Upper lobe of right lung (tissue), 1 donor: ENCODE measurements around the gene SPATA46. TPM values are rescaled to one million over a fixed set of nuclear protein-coding genes. Genes with fewer than 3 reads are reported as not detected.

ENCODE experiments used
- ATAC-seq: fragments of 200-7000 bp; cut with Tn5 transposase; one replicate; pipeline ENCODE4 v1.9.1; 2020; ENCODE audit warnings: mild to moderate bottlenecking, moderate library complexity
- DNase-seq: peaks from one replicate; pipeline ENCODE4 v3.0.0-alpha.2; 2020
- H3K27ac ChIP-seq: fragments of 200-600 bp; one replicate; pipeline ENCODE4 v1.8.0; 2022
- H3K27me3 ChIP-seq: fragments of 200-600 bp; one replicate; pipeline ENCODE4 v1.8.0; 2022; ENCODE audit warnings: mild to moderate bottlenecking
- H3K36me3 ChIP-seq: fragments of 200-600 bp; one replicate; pipeline ENCODE4 v1.8.0; 2022
- H3K4me1 ChIP-seq: fragments of 200-600 bp; one replicate; pipeline ENCODE4 v1.8.0; 2022
- H3K4me3 ChIP-seq: fragments of 200-600 bp; one replicate; pipeline ENCODE4 v1.8.0; 2022; ENCODE audit warnings: mild to moderate bottlenecking
- H3K9me3 ChIP-seq: fragments of 200-600 bp; one replicate; pipeline ENCODE4 v1.8.0; 2022
- intact Hi-C: fragments of 100-400 bp; cut with DNase I; formaldehyde crosslinking; loops from one replicate; pipeline ENCODE4 v1.11.0; 2022
- total RNA-seq: library from RNA; stranded (reverse); fragmentation: NEBNext Ultra II Directional; extraction: Animal tissue kit (Norgen Biotek cat#: 25700); gene quantifications from one replicate; pipeline ENCODE4 v1.2.1, GENCODE V29; 2021
- TF ChIP-seq, protein P1 (sequence below): fragments of 200-600 bp; IDR thresholded peaks from one replicate; pipeline ENCODE4 v1.8.0; 2022; ENCODE audit warnings: antibody characterized with exemption
- donor health status: DM: no; HTN: yes; CAD: no; lungs with severe emphysema.

SPATA46 gene
- total RNA-seq, 1 donor from 2014 or later, result not detected

DNA sequence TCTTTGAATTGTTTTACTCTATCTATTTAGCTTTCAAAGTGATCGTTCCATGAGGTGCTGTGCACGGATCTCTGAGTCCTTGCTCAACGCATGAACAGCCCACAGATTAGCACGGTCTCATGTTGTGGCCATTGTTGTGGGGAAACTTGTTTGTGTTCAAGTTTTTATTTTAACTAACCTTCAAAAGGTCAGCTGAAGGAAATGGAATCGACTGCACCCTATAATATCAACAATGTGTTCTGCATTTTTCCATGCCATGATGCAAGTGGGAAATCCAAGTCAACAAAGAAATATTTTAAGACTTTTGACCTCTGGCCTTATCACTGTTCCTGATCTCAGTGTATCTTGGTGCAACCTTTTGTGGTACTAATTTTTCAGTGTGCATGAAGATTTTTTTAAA is 29.1 kb upstream of the SPATA46 start:
- H3K4me3 ChIP-seq, result no peak overlapping the region
- no peaks in the 10 kb centered on the region for H3K36me3 ChIP-seq
- no peaks in the 10 kb centered on the region for H3K9me3 ChIP-seq
- intact Hi-C loops, result no loop called here
- DNase-seq (no peak), ATAC-seq (no peak)
- H3K27me3 ChIP-seq, result no peaks in the 10 kb centered on the region
- TF ChIP-seq, protein P1, sequence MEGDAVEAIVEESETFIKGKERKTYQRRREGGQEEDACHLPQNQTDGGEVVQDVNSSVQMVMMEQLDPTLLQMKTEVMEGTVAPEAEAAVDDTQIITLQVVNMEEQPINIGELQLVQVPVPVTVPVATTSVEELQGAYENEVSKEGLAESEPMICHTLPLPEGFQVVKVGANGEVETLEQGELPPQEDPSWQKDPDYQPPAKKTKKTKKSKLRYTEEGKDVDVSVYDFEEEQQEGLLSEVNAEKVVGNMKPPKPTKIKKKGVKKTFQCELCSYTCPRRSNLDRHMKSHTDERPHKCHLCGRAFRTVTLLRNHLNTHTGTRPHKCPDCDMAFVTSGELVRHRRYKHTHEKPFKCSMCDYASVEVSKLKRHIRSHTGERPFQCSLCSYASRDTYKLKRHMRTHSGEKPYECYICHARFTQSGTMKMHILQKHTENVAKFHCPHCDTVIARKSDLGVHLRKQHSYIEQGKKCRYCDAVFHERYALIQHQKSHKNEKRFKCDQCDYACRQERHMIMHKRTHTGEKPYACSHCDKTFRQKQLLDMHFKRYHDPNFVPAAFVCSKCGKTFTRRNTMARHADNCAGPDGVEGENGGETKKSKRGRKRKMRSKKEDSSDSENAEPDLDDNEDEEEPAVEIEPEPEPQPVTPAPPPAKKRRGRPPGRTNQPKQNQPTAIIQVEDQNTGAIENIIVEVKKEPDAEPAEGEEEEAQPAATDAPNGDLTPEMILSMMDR, result no peak
- H3K4me1 ChIP-seq, result no peaks in the 10 kb centered on the region
- H3K27ac ChIP-seq, result no peak overlapping the region

DNA sequence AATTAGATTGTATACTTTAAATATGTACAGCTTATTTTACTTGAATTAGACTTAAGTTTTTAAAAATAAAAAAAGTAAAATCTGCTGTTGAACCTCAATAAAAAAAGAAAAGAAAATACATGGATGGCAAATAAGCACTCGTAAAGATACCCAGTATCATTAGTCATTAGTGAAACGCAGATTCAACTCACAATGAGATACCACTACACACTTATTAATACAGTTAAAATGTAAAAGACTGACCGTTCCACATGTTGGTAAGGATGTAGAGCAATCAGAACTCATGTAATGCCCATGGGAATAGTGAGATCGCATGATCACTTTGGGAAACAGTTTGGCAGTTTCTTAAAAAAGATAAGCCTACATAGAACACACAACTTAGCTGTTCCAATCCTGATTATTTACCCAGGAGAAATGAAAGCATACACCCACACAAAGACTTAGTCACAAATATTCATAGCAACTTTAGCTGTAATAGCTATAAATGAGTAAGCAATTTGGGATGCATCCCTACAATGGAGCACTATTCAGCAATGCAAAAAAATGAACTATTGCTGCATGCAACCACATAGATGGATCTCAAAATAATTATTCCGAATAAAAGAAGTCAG is 28.0 kb upstream of the SPATA46 start:
- Histone ChIP-seq H3K9me3 (no peaks in the 10 kb centered on the region), H3K27me3 (no peaks in the 10 kb centered on the region), H3K4me3 (no peak overlapping the region), H3K27ac (no peak overlapping the region), H3K4me1 (no peaks in the 10 kb centered on the region), H3K36me3 (no peaks in the 10 kb centered on the region)
- intact Hi-C loops, result no loop called here
- ATAC-seq, result no peak
- TF ChIP-seq, protein P1, result no peak
- no peak for DNase-seq

DNA sequence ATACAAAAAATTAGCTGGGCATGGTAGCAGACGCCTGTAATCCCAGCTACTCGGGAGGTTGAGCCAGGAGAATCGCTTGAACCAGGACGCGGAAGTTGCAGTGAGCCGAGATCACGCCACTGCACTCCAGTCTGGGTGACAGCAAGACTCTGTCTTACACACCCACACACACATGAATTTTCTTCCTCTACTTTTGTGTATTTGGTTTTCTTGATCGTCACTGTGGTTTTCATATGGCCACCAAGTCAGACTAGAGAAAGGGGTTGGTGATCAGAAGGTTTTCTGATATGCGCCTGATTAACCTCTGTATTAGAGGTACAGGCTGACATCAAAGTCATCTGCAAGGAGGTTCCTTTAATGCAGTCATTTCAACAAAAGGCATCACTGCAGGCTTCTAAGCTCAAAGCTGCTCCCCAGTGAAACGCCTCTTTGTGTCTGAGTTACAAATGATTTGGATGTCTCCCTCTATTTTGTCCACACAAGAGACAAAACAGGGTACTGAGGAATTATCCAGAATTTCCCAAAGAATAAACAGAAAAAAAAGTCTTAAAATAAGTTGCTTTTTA is 24.2 kb upstream of the SPATA46 start:
- Histone ChIP-seq H3K36me3 (no peaks in the 10 kb centered on the region), H3K4me3 (no peak overlapping the region), H3K27ac (no peak overlapping the region), H3K27me3 (no peaks in the 10 kb centered on the region), H3K9me3 (no peaks in the 10 kb centered on the region), H3K4me1 (no peaks in the 10 kb centered on the region)
- ATAC-seq (no peak), DNase-seq (no peak)
- TF ChIP-seq, protein P1, result no peak
- intact Hi-C loops, result no loop called here

DNA sequence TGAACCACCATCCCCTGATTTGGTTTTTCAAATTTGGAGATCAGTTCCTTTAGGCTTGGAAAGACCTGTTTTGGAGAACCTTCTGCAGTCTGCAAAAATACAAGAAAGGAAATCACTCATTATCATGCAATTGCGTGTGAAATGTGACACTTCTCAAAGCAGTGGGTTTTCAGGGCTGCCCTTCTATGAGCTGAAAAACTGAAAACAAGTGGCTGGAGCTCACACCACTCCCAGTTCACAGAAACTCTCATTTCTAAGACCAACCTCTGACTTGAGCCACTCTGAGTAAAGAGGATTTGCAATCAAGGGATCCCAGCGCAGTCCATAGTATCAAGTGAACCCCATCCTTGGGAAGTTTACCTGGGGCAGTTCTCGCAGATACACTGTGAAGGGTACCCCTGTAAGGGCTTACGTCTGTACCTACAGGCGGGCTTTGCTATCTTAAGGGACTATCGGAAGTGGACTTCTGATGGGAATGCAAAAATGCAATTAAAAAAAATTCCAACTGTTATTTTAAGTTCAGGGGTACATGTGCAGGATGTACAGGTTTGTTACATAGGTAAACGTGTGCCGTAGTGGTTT is 22.4 kb upstream of the SPATA46 start:
- intact Hi-C loops, result no loop called here
- Histone ChIP-seq H3K36me3 (no peaks in the 10 kb centered on the region), H3K9me3 (no peaks in the 10 kb centered on the region), H3K4me1 (no peaks in the 10 kb centered on the region), H3K27ac (no peak overlapping the region), H3K27me3 (no peaks in the 10 kb centered on the region), H3K4me3 (no peak overlapping the region)
- TF ChIP-seq, protein P1, result no peak
- no peak for DNase-seq
- ATAC-seq, result no peak

DNA sequence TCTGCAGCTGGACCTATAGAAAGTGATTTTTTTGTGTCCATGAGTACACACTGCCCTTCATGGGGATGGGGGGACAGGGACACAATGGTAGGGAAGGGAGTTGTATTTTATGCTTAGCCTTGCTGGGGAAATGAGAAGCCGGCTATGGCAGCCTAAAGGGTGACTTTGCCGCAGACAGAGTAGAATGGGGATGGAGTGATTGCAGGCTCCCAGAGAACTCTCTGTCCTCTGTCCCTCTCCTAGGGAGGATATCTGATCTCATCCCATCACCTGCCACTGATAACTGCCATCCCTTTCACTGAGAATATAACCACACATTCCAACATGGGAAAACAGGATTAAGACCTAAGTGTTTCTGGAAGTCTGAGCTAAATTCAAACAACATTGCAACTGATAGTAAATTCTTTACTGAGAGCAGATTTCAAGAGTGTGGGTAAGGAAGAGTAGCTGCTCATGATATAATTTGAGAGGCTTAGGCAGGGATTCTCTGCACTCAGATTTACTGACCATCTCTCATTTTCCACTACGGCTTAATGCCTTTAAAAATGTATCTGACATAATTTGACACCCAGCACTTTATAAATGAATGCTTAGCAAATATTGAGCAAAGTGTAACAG is 21.4 kb upstream of the SPATA46 start:
- H3K36me3 ChIP-seq, result no peaks in the 10 kb centered on the region
- no peak overlapping the region for H3K27ac ChIP-seq
- TF ChIP-seq, protein P1, result no peak
- ATAC-seq, result no peak
- H3K9me3 ChIP-seq, result no peaks in the 10 kb centered on the region
- no peak for DNase-seq
- H3K4me3 ChIP-seq, result no peak overlapping the region
- intact Hi-C loops, result no loop called here
- H3K4me1 ChIP-seq, result no peaks in the 10 kb centered on the region
- H3K27me3 ChIP-seq, result no peaks in the 10 kb centered on the region
